Neural progenitor cell (in vitro differentiated cells): ENCODE measurements around the gene ELP5. TPM values are rescaled to one million over a fixed set of nuclear protein-coding genes. Genes with fewer than 3 reads are reported as not detected.

Experiments used
- DNase-seq: peaks from one replicate; pipeline ENCODE4 v3.0.0-alpha.2; 2016; ENCODE audit warnings: low spot score
- H2AFZ ChIP-seq: fragments of 200-600 bp; sonication (generic); replicated peaks from 2 replicates; pipeline ENCODE4 v1.6.1; 2016; ENCODE audit warnings: antibody characterized with exemption
- H3F3A ChIP-seq: fragments of 200-600 bp; sonication (generic); 2 replicates; pipeline ENCODE4 v1.6.1; 2016; ENCODE audit warnings: antibody characterized with exemption, low read depth
- H3K27ac ChIP-seq: fragments of 200-600 bp; sonication (generic); 2 replicates; pipeline ENCODE4 v1.5.1; 2016; ENCODE audit warnings: mild to moderate bottlenecking
- H3K27me3 ChIP-seq: fragments of 200-600 bp; sonication (generic); 2 replicates; pipeline ENCODE4 v1.6.1; 2016; ENCODE audit warnings: mild to moderate bottlenecking, moderate library complexity
- H3K36me3 ChIP-seq: fragments of 200-600 bp; sonication (generic); 2 replicates; pipeline ENCODE4 v1.5.1; 2016
- H3K4me1 ChIP-seq: fragments of 200-600 bp; sonication (generic); 2 replicates; pipeline ENCODE4 v1.6.1; 2016; ENCODE audit warnings: mixed run types
- H3K4me2 ChIP-seq: fragments of 200-600 bp; sonication (generic); 2 replicates; pipeline ENCODE4 v1.6.1; 2016
- H3K4me3 ChIP-seq: fragments of 200-600 bp; sonication (generic); 2 replicates; pipeline ENCODE4 v1.5.1; 2016
- H3K79me2 ChIP-seq: fragments of 200-600 bp; sonication (generic); 2 replicates; pipeline ENCODE4 v1.6.1; 2016; ENCODE audit warnings: low read depth
- H3K9ac ChIP-seq: fragments of 200-600 bp; sonication (generic); 2 replicates; pipeline ENCODE4 v1.6.1; 2016
- H3K9me3 ChIP-seq: fragments of 200-600 bp; sonication (generic); 2 replicates; pipeline ENCODE4 v1.5.1; 2016; ENCODE audit warnings: low read depth
- H4K20me1 ChIP-seq: fragments of 200-600 bp; sonication (generic); 2 replicates; pipeline ENCODE4 v1.6.1; 2016; ENCODE audit warnings: low read depth
- H3K27ac Mint-ChIP-seq: 3 replicates; pipeline ENCODE4 v1.8.0; 2021; ENCODE audit warnings: mixed read lengths
- H3K27me3 Mint-ChIP-seq: 2 replicates; pipeline ENCODE4 v1.8.0; 2022; ENCODE audit warnings: low read depth, mild to moderate bottlenecking, inconsistent platforms, moderate library complexity, mixed read lengths; ENCODE audit not compliant: insufficient read depth
- H3K36me3 Mint-ChIP-seq: 3 replicates; pipeline ENCODE4 v1.8.0; 2021; ENCODE audit warnings: mixed read lengths
- H3K4me1 Mint-ChIP-seq: 3 replicates; pipeline ENCODE4 v1.8.0; 2021; ENCODE audit warnings: mixed read lengths
- H3K4me3 Mint-ChIP-seq: 3 replicates; pipeline ENCODE4 v1.8.0; 2021; ENCODE audit warnings: mild to moderate bottlenecking, moderate library complexity, mixed read lengths
- H3K9me3 Mint-ChIP-seq: 3 replicates; pipeline ENCODE4 v1.8.0; 2020; ENCODE audit warnings: mixed read lengths
- EZH2 ChIP-seq: fragments of 200-600 bp; sonication (generic); IDR thresholded peaks from 2 replicates; pipeline ENCODE4 v1.6.1; 2017; ENCODE audit warnings: antibody characterized with exemption, mild to moderate bottlenecking, moderate library complexity
- EZH2phosphoT487 ChIP-seq: fragments of 200-600 bp; sonication (generic); IDR thresholded peaks from 2 replicates; pipeline ENCODE4 v1.6.1; 2017; ENCODE audit warnings: antibody characterized with exemption
- total RNA-seq: library from RNA; depleted of rRNA; stranded (reverse); fragments of >200 nt; gene quantifications from 2 replicates; pipeline ENCODE4 v1.2.3, GENCODE V29; 2015; ENCODE audit warnings: low replicate concordance
- TF ChIP-seq, protein P1 (sequence below): fragments of 200-600 bp; sonication (generic); IDR thresholded peaks from 2 replicates; pipeline ENCODE4 v1.5.1; 2017; ENCODE audit warnings: antibody characterized with exemption, mild to moderate bottlenecking

ELP5 gene
- total RNA-seq, 1 donor from 2014 or later, result 17.5 TPM

DNA sequence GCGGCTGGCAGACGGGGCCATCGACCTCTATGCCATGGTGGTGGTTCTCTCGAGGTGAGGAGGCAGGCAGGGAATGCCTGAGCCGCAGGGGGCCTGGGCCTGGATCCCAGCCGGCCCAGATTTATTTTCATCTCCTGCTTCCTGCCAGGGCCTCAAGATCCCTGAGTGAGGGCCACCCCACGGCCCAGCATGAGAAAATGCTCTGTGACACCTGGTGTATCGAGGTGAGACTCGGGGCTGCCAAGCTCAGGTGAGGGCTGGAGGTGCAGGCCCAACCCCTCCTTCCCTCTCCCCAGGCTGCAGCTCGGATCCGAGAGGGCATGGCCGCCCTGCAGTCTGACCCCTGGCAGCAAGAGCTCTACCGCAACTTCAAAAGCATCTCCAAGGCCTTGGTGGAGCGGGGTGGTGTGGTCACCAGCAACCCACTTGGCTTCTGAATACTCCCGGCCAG, 27.3 kb upstream of the ELP5 start:
- Histone ChIP-seq H3K79me2 (peaks cover 1% of the 10 kb centered on the region), H2AFZ (no peak overlapping the region), H3K4me1 (peaks cover 6% of the 10 kb centered on the region), H3F3A (peaks cover 34% of the 10 kb centered on the region), H3K4me3 (no peak overlapping the region), H3K36me3 (no peaks in the 10 kb centered on the region), H4K20me1 (peaks cover 63% of the 10 kb centered on the region), H3K4me2 (no peak overlapping the region), H3K27ac (no peak overlapping the region), H3K27me3 (no peaks in the 10 kb centered on the region), H3K9me3 (no peaks in the 10 kb centered on the region), H3K9ac (no peak overlapping the region)
- DNase-seq, result no peak
- Mint-ChIP-seq H3K9me3 (no peaks in the 10 kb centered on the region), H3K27me3 (peaks cover 9% of the 10 kb centered on the region), H3K36me3 (peaks cover 35% of the 10 kb centered on the region), H3K27ac (no peak overlapping the region), H3K4me3 (no peak overlapping the region), H3K4me1 (peaks cover 17% of the 10 kb centered on the region)
- TF ChIP-seq EZH2phosphoT487 (no peak), EZH2 (no peak)
- TF ChIP-seq, protein P1, sequence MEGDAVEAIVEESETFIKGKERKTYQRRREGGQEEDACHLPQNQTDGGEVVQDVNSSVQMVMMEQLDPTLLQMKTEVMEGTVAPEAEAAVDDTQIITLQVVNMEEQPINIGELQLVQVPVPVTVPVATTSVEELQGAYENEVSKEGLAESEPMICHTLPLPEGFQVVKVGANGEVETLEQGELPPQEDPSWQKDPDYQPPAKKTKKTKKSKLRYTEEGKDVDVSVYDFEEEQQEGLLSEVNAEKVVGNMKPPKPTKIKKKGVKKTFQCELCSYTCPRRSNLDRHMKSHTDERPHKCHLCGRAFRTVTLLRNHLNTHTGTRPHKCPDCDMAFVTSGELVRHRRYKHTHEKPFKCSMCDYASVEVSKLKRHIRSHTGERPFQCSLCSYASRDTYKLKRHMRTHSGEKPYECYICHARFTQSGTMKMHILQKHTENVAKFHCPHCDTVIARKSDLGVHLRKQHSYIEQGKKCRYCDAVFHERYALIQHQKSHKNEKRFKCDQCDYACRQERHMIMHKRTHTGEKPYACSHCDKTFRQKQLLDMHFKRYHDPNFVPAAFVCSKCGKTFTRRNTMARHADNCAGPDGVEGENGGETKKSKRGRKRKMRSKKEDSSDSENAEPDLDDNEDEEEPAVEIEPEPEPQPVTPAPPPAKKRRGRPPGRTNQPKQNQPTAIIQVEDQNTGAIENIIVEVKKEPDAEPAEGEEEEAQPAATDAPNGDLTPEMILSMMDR, result no peak

DNA sequence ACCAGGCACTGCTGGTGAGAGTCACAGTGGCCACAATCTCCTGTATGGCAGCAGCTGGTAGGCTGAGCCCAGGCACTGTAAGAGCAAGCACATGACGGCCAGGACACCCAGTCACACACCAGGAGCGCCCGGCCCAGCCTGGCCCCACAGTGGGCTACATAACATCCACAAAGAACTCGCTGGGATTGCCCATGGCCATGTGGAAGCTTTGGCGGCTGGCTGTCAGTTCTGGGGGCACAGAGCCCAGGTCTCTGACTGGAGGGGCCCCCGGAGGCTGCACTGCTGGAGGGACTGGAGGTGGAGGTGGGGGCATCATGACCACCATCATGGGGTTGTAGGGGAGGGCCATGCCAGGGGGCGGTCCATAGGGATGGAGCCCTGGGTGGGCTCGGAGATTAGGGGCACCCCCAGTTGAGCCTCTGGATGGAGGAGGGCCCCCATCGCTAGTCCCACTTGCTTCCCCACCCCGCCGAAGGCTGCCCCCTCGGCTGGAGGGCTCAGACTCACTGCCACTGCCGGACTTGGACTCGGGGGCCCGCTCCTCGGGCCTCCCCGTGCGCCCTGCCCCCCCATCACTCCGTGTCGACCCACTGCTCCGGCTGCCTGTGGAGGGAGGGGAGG, 26.2 kb upstream of the ELP5 start:
- Histone ChIP-seq H3K27me3 (no peaks in the 10 kb centered on the region), H3K4me3 (no peak overlapping the region), H2AFZ (no peak overlapping the region), H3K36me3 (no peaks in the 10 kb centered on the region), H3K4me2 (no peak overlapping the region), H3K9ac (no peak overlapping the region), H3K79me2 (peaks cover 13% of the 10 kb centered on the region), H3F3A (peaks cover 29% of the 10 kb centered on the region), H3K4me1 (peaks cover under 1% of the 10 kb centered on the region), H3K9me3 (no peaks in the 10 kb centered on the region), H4K20me1 (peaks cover 64% of the 10 kb centered on the region), H3K27ac (no peak overlapping the region)
- peaks cover 11% of the 10 kb centered on the region for H3K4me1 Mint-ChIP-seq
- H3K36me3 Mint-ChIP-seq, result peaks cover 37% of the 10 kb centered on the region
- TF ChIP-seq, protein P1, result no peak
- TF ChIP-seq EZH2 (no peak), EZH2phosphoT487 (no peak)
- H3K27me3 Mint-ChIP-seq, result peaks cover 5% of the 10 kb centered on the region
- no peak overlapping the region for H3K27ac Mint-ChIP-seq
- H3K4me3 Mint-ChIP-seq, result no peak overlapping the region
- no peaks in the 10 kb centered on the region for H3K9me3 Mint-ChIP-seq
- no peak for DNase-seq

DNA sequence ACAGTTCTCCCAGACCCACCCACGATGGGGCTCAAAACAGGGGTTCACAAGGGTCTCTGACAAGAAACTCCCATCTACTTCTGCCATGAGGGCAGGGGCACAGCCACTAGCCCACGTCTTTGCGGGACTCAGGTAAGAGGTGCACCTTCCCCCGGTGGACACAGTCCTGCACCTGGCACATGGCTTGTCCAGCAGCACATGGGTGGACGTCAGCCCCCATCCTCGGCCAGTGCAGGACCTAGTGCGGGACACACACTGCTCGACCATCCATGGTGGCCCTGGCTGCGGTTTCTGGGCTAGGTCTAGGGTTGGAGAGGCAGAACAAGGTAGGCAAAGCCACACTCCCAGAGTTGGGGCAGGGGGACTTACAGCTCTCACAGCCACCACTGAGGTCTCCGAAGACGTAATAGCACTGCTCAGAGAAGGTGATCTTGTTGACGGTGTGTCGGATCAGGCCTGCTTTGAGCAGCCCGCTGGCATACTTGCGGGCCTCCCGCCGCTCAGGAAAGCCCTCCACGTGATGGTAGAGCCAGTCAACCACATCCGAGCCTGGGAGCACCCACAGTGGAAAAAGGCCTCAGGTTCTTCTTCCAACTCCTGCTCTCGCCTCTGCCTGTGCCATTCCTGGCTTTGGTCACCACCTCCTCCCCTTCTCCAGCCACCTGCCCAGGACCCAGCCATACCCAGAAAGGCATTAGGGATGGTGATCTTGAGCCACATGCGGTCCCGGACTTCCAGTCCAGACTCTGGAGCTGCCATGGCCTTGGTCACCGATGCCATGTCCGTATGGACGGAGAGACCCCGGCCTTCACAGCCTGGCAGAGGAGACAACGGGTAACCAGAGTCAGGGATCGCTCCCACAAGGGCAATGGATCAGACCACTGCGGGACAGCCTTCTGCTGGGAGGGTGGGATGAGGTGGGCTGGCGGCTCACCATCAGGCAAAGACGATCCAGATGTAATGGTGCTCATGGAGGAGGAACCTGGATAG, 25.0 kb upstream of the ELP5 start:
- peaks cover 24% of the 10 kb centered on the region for H3K79me2 ChIP-seq
- H2AFZ ChIP-seq, result no peak overlapping the region
- H3K9ac ChIP-seq, result no peak overlapping the region
- no peaks in the 10 kb centered on the region for H3K9me3 ChIP-seq
- H3K4me1 ChIP-seq, result peaks cover 2% of the 10 kb centered on the region
- H3K27ac ChIP-seq, result no peak overlapping the region
- Mint-ChIP-seq H3K27ac (no peak overlapping the region), H3K4me1 (peaks cover 5% of the 10 kb centered on the region), H3K36me3 (peaks cover 33% of the 10 kb centered on the region), H3K27me3 (peaks cover 4% of the 10 kb centered on the region), H3K4me3 (no peak overlapping the region), H3K9me3 (no peaks in the 10 kb centered on the region)
- H3K4me2 ChIP-seq, result no peak overlapping the region
- H3F3A ChIP-seq, result peaks cover 17% of the 10 kb centered on the region
- TF ChIP-seq EZH2, result no peak
- TF ChIP-seq, protein P1, result no peak
- no peak for TF ChIP-seq EZH2phosphoT487
- no peak overlapping the region for H3K4me3 ChIP-seq
- no peaks in the 10 kb centered on the region for H3K36me3 ChIP-seq
- no peaks in the 10 kb centered on the region for H3K27me3 ChIP-seq
- peaks cover 64% of the 10 kb centered on the region for H4K20me1 ChIP-seq
- DNase-seq, result no peak
